Upper lobe of left lung (tissue), 6 donors: ENCODE data around the gene NCL. TPM values are rescaled to one million over a fixed set of nuclear protein-coding genes. Genes with fewer than 3 reads are reported as not detected.

ENCODE experiments used
- ATAC-seq, 2 donors: fragments of 200-7000 bp; cut with Tn5 transposase; one replicate each; pipeline ENCODE4 v1.9.1; 2022; ENCODE audit warnings: mild to moderate bottlenecking in 2 of 2, moderate library complexity in 2 of 2; ENCODE audit not compliant: low FRiP score in 2 of 2
- DNase-seq, 2 donors: peaks; one replicate each; pipeline ENCODE4 v3.0.0-alpha.2; 2019 to 2020
- H3K27ac ChIP-seq, 4 donors: fragments of 200-600 bp; sonication (generic); one replicate each; pipeline ENCODE4 v1.5.1; 2016 to 2019
- H3K27me3 ChIP-seq, 4 donors: fragments of 200-600 bp; sonication (generic); one replicate each; pipeline ENCODE4 v1.5.1; 2017 to 2019
- H3K36me3 ChIP-seq, 4 donors: fragments of 200-600 bp; sonication (generic); one replicate each; pipeline ENCODE4 v1.5.1; 2016 to 2019
- H3K4me1 ChIP-seq, 4 donors: fragments of 200-600 bp; sonication (generic); one replicate each; pipeline ENCODE4 v1.5.1; 2018 to 2019
- H3K4me3 ChIP-seq, 4 donors: fragments of 200-600 bp; sonication (generic); one replicate each; pipeline ENCODE4 v1.5.1; 2017 to 2019; ENCODE audit warnings: mild to moderate bottlenecking in 2 of 4, moderate library complexity in 1 of 4
- H3K9me3 ChIP-seq, 4 donors: fragments of 200-600 bp; sonication (generic); one replicate each; pipeline ENCODE4 v1.5.1; 2018 to 2019
- EP300 ChIP-seq, 4 donors: sonication (generic); formaldehyde crosslinking; IDR thresholded peaks; one replicate each; pipeline ENCODE4 v1.5.1; 2017; ENCODE audit warnings: antibody characterized with exemption in 4 of 4, control low read depth in 2 of 4
- POLR2A ChIP-seq, 4 donors: fragments of 450-650 bp; IDR thresholded peaks; one replicate each; pipeline ENCODE4 v1.5.1; 2016 to 2017; ENCODE audit warnings: antibody characterized with exemption in 4 of 4, mild to moderate bottlenecking in 2 of 4
- POLR2AphosphoS5 ChIP-seq, 2 donors: sonication (generic); formaldehyde crosslinking; IDR thresholded peaks; one replicate each; pipeline ENCODE4 v1.5.1; 2017; ENCODE audit warnings: antibody characterized with exemption in 2 of 2
- WGBS, 2 donors: methylation state at CpG; one replicate each; pipeline ENCODE4 v1.1.5; 2017 to 2018; 5-methylcytosine and 5-hydroxymethylcytosine counted together
- total RNA-seq, 6 donors: library from RNA; depleted of rRNA in 4 of 6; stranded (reverse); fragments of >200 nt in 4 of 6; gene quantifications; one replicate each; pipeline versions ENCODE4 v1.1.0 to v1.2.1, GENCODE V29; 2016 to 2021
- TF ChIP-seq, protein P1 (sequence below), 6 experiments: fragments of 450-650 bp in 4 of 6; fragments of 200-600 bp in 2 of 6; sonication (generic) in 2 of 6; IDR thresholded peaks; one replicate each; pipeline ENCODE4 v1.5.1; 2016 to 2019; ENCODE audit warnings: antibody characterized with exemption in 6 of 6
- donor health status: DM: no; HTN: no; CAD: no; lungs with moderate emphysema.
- donor health status: DM: no; HTN: yes; CAD: no; lungs with severe emphysema.

NCL gene
- total RNA-seq, 6 donors from 2014 or later, result 113 to 299 (median 194) TPM

DNA sequence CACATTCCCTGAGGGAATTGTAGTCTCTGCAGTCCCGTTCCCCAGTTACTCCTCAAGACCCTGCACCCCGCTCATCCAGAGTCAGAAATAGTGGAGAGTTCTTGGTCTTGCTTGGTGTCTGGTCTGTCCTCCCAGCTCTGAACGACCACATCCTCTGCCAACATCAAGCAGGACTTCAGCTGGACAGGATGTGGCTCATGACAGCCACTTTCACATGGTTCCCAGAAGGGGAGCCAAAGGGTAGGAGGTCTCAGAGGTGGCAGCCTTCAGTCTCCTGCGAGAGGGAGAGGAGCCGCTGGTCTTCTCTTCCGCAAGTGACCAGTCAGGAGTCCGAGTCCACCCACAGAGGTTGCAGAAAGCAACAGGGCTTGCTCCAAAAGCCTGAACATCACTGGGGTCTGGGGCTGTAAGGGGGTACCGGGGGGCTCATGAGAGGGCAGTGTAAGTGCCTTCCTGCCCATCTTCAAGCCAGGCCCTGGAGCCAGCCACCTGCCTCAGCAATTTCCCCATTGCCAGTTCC is 38.9 kb downstream of the NCL start:
- ATAC-seq (no peak), DNase-seq (no peak)
- no peak for TF ChIP-seq POLR2AphosphoS5 (IDR thresholded peaks at IDR 0.05)
- TF ChIP-seq POLR2A (IDR thresholded peaks at IDR 0.05), result no peak
- TF ChIP-seq, protein P1, sequence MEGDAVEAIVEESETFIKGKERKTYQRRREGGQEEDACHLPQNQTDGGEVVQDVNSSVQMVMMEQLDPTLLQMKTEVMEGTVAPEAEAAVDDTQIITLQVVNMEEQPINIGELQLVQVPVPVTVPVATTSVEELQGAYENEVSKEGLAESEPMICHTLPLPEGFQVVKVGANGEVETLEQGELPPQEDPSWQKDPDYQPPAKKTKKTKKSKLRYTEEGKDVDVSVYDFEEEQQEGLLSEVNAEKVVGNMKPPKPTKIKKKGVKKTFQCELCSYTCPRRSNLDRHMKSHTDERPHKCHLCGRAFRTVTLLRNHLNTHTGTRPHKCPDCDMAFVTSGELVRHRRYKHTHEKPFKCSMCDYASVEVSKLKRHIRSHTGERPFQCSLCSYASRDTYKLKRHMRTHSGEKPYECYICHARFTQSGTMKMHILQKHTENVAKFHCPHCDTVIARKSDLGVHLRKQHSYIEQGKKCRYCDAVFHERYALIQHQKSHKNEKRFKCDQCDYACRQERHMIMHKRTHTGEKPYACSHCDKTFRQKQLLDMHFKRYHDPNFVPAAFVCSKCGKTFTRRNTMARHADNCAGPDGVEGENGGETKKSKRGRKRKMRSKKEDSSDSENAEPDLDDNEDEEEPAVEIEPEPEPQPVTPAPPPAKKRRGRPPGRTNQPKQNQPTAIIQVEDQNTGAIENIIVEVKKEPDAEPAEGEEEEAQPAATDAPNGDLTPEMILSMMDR (IDR thresholded peaks at IDR 0.05), result no peak
- no peak for TF ChIP-seq EP300 (IDR thresholded peaks at IDR 0.05)
- Histone ChIP-seq H3K9me3 (no peaks in the 10 kb centered on the region), H3K27me3 (no peaks in the 10 kb centered on the region), H3K27ac (no peak overlapping the region), H3K36me3 (no peaks in the 10 kb centered on the region), H3K4me1 (no peaks in the 10 kb centered on the region), H3K4me3 (no peak overlapping the region)
- WGBS, 2 donors, result 59 to 70% methylated on average over 5 to 8 of the region's 8 CpGs

DNA sequence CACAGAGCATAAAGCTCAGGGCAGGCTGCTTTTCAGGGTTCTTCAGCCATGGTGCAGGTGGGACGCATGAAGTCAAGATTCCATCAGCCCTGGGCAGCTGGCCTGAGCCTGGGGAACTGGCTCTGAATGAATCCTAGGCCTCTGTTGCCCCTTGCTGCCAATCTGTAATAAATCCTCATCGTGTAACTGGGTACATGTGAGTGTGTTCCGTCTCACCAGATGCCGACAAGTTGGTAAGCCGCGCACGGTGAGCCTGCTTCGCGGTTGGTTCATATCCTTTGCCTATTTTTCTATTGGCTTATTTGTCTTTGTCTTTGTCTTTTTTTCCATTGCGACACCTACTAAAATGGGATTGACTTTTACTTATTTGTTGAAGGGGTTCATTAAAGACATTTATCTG is 41.1 kb downstream of the NCL start:
- 93 to 98% methylated on average over 10 of the region's 10 CpGs for WGBS, 2 donors
- Histone ChIP-seq H3K36me3 (no peaks in the 10 kb centered on the region), H3K4me3 (no peak overlapping the region), H3K4me1 (no peaks in the 10 kb centered on the region), H3K27ac (no peak overlapping the region), H3K9me3 (no peaks in the 10 kb centered on the region), H3K27me3 (no peaks in the 10 kb centered on the region)
- DNase-seq (no peak), ATAC-seq (no peak)
- TF ChIP-seq EP300 (IDR thresholded peaks at IDR 0.05) (no peak), POLR2AphosphoS5 (IDR thresholded peaks at IDR 0.05) (no peak), POLR2A (IDR thresholded peaks at IDR 0.05) (no peak)
- TF ChIP-seq, protein P1 (IDR thresholded peaks at IDR 0.05), result no peak

DNA sequence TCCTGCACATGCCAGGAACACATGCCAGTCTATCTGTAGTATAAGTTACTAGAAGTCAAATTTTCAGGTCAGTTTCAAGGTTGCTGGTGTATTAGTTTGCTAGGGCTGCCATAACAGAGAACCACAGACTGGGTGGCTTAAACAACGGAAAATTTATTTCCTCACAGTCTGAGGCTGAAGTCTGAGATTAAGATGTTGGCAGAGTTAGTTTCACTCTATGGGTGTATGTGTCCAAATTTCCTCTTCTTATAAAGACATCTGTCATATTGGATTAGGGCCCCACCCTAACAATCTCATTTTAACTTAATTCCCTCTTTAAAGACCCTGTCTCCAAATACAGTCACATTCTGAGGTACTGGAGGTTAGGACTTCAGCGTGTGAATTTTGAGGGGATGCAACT is 42.2 kb downstream of the NCL start:
- DNase-seq (no peak), ATAC-seq (no peak)
- no peaks in the 10 kb centered on the region for H3K9me3 ChIP-seq
- H3K27ac ChIP-seq, result no peak overlapping the region
- H3K36me3 ChIP-seq, result no peaks in the 10 kb centered on the region
- TF ChIP-seq EP300 (IDR thresholded peaks at IDR 0.05) (no peak), POLR2AphosphoS5 (IDR thresholded peaks at IDR 0.05) (no peak), POLR2A (IDR thresholded peaks at IDR 0.05) (no peak)
- TF ChIP-seq, protein P1 (IDR thresholded peaks at IDR 0.05), result no peak
- no peaks in the 10 kb centered on the region for H3K4me1 ChIP-seq
- no peaks in the 10 kb centered on the region for H3K27me3 ChIP-seq
- no peak overlapping the region for H3K4me3 ChIP-seq
- whole genome bisulfite sequencing, 2 donors, result 70 to 81% methylated on average over 2 of the region's 2 CpGs

DNA sequence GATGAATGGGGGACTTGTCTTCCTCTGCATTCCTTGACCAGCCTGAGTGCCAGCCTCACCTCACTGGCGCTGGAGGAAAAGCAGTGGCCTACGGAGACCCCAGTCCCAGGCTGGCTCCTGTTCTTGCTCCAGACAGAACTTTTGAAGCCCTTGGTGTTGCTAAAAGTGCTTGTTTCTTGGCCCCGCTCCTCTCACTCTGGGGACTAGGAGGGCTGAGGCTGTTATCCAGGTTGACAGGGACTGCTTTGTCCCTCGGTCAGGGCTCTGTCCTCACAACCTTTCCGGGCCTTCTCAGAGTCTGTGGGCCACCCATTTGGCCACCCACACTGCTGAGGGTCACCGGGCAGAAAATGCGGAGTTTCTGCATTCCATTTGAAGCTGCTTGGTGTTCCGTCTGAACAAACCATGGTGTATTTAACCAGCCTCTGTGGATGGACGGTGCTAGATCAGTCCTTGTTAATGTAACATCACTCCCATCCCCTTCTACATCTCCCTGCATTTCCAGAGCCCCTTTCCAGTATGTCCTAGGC is 43.2 kb downstream of the NCL start:
- Histone ChIP-seq H3K36me3 (no peaks in the 10 kb centered on the region), H3K27ac (no peak overlapping the region), H3K9me3 (no peaks in the 10 kb centered on the region), H3K4me3 (no peak overlapping the region), H3K4me1 (no peaks in the 10 kb centered on the region), H3K27me3 (no peaks in the 10 kb centered on the region)
- no peak for ATAC-seq
- 80 to 82% methylated on average over 5 to 8 of the region's 9 CpGs for WGBS, 2 donors
- no peak for DNase-seq
- TF ChIP-seq EP300 (IDR thresholded peaks at IDR 0.05) (no peak), POLR2AphosphoS5 (IDR thresholded peaks at IDR 0.05) (no peak), POLR2A (IDR thresholded peaks at IDR 0.05) (no peak)
- TF ChIP-seq, protein P1 (IDR thresholded peaks at IDR 0.05), result no peak
